Activated CD8-positive, alpha-beta T cell treated with anti-CD3 and anti-CD28 coated beads, Interleukin-2, amount 10 ng/mL, durations not matched to agents 7 days and 5 days (primary cell): ENCODE data around the gene SLC16A5. TPM values are rescaled to one million over a fixed set of nuclear protein-coding genes. Genes with fewer than 3 reads are reported as not detected.
"Not testable (repeated sequence)": the region's sequence is repeated elsewhere in the genome, so short reads cannot be mapped to it uniquely, and the experiment has no call there.

Experiments used
- ATAC-seq: fragments of 150-1000 bp; cut with Tn5 transposase; one replicate; pipeline ENCODE4 v1.10.0; 2021; ENCODE audit warnings: moderate library complexity
- CTCF ChIA-PET: fragments of 350-600 bp; sonication (Branson Sonifier 250); formaldehyde crosslinking; loops from one replicate; lab custom pipeline; 2021; ENCODE audit warnings: antibody characterized with exemption; lab: Charles Lee
- POLR2A ChIA-PET: fragments of 350-600 bp; sonication (Branson Sonifier 250); formaldehyde crosslinking; loops from one replicate; lab custom pipeline; 2021; ENCODE audit warnings: antibody characterized with exemption; lab: Charles Lee
- DNase-seq: peaks from one replicate; pipeline ENCODE4 v3.0.0-alpha.2; 2020
- H3K27ac Mint-ChIP-seq: one replicate; pipeline ENCODE4 v1.8.0; 2021; ENCODE audit warnings: mild to moderate bottlenecking, mixed read lengths
- H3K27me3 Mint-ChIP-seq: one replicate; pipeline ENCODE4 v1.8.0; 2021; ENCODE audit warnings: low read depth, mixed read lengths
- H3K36me3 Mint-ChIP-seq: one replicate; pipeline ENCODE4 v1.8.0; 2021; ENCODE audit warnings: low read depth, mixed read lengths
- H3K4me1 Mint-ChIP-seq: one replicate; pipeline ENCODE4 v1.8.0; 2021; ENCODE audit warnings: low read depth, mixed read lengths
- H3K4me3 Mint-ChIP-seq: one replicate; pipeline ENCODE4 v1.8.0; 2021; ENCODE audit warnings: mild to moderate bottlenecking, mixed read lengths
- H3K9me3 Mint-ChIP-seq: one replicate; pipeline ENCODE4 v1.8.0; 2022; ENCODE audit warnings: mixed read lengths; ENCODE audit not compliant: insufficient read depth
- total RNA-seq, 2 experiments: library from RNA; stranded (reverse); gene quantifications; one replicate each; pipeline ENCODE4 v1.2.3, GENCODE V29; 2021

SLC16A5 gene
- total RNA-seq, 2 experiments from 2014 or later: 4.6 to 5.4 TPM

DNA sequence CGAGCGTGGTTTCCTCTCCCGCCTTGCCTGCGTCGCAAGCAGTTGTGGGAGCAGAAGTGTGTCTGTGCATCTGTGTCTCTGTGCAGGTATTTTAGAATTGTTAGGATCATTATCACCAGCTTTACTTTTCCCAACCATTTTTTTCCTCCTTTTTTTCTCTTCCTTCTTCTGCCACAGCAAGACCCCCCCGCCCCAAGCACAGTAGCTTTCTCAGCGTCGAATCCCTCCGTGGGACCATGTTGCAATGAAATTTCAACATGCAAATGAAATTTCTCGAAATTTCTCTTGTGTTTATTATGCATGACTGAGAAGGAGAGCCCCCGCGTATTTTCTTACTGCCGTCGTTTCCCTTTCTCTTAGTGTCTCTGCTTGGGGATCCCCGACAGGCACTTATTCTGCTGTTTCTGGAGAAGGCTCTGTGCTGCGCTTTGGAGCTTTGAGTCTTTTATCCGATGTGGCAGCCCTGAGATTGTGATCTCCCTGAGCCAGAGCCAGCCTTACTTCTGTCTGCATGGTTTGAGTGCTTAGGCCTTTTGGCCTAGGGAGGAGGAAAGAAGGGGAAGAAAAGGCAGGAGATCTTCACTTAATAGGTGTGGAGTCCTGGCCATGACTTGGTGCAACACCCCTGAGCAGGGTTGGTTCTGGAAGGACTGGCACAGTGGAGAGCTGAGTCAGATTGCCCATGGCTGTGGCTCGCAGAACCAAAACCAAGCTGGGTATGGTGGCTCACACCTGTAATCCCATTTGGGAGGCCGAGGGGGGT is 27.0 kb downstream of the SLC16A5 start:
- ATAC-seq: no peak
- H3K36me3 Mint-ChIP-seq: peaks cover 31% of the 10 kb centered on the region

GRCh38 chr17:75115555-75115954 is 27.8 kb downstream of the SLC16A5 start:
- Mint-ChIP-seq H3K4me1 (peaks cover 37% of the 10 kb centered on the region), H3K27ac (no peak overlapping the region), H3K4me3 (no peak overlapping the region), H3K27me3 (no peaks in the 10 kb centered on the region), H3K9me3 (no peaks in the 10 kb centered on the region), H3K36me3 (peaks cover 34% of the 10 kb centered on the region)
- no peak for ATAC-seq
- ChIA-PET POLR2A (interaction anchor here (0.5 to 3.0 kb wide), 4 partner anchors 9 to 155 kb away, joined by 4 to 28 read pairs (median 10); partner anchors contain the start of genes MIF4GD and NT5C), CTCF (interaction anchor here (0.8 to 8.9 kb wide), 18 partner anchors 8 to 158 kb away, joined by 3 to 210 read pairs (median 16); partner anchors contain the start of genes GGA3, JPT1, MIF4GD and MRPS7)
- no peak for DNase-seq

More for the DNA sequence above, 27.0 kb downstream of the SLC16A5 start:
- Mint-ChIP-seq H3K9me3 (no peaks in the 10 kb centered on the region), H3K27me3 (no peaks in the 10 kb centered on the region), H3K4me3 (peak overlapping the region; percentile 82), H3K4me1 (peaks cover 40% of the 10 kb centered on the region), H3K27ac (peak overlapping the region; percentile 88)
- CTCF ChIA-PET: interaction anchor here (0.7 to 8.9 kb wide), 72 partner anchors 9 to 425 kb away, joined by 3 to 210 read pairs (median 8); partner anchors contain the start of genes CDR2L, GGA3, JPT1 and MIF4GD
- DNase-seq: no peak
- POLR2A ChIA-PET: interaction anchor here (0.7 to 3.0 kb wide), 20 partner anchors 9 to 156 kb away, joined by 3 to 28 read pairs (median 4); partner anchors contain the start of genes JPT1, MIF4GD, MRPL58 and NT5C

- ATAC-seq: no peak
- POLR2A ChIA-PET: interaction anchor here (0.7 to 1.7 kb wide), 4 partner anchors 14 to 144 kb away, joined by 3 to 4 read pairs (median 4); no protein-coding TSS in a partner anchor
- H3K27me3 Mint-ChIP-seq: no peaks in the 10 kb centered on the region
- H3K4me1 Mint-ChIP-seq: peaks cover 29% of the 10 kb centered on the region
- DNase-seq: no peak
- CTCF ChIA-PET: interaction anchor here (0.8 to 8.9 kb wide), 4 partner anchors 14 to 84 kb away, joined by 3 to 210 read pairs (median 66); partner anchors contain the start of gene NT5C
- peaks cover 38% of the 10 kb centered on the region for H3K36me3 Mint-ChIP-seq
- H3K27ac Mint-ChIP-seq: no peak overlapping the region
- H3K4me3 Mint-ChIP-seq: no peak overlapping the region
- H3K9me3 Mint-ChIP-seq: no peaks in the 10 kb centered on the region
Measured at GRCh38 chr17:75116737-75117136, 29.0 kb downstream of the SLC16A5 start.

- CTCF ChIA-PET: interaction anchor here (1.1 to 7.9 kb wide), 2 partner anchors 54 to 132 kb away, joined by 3 to 125 read pairs; no protein-coding TSS in a partner anchor
- Mint-ChIP-seq H3K4me3 (no peak overlapping the region), H3K36me3 (peaks cover 31% of the 10 kb centered on the region), H3K27me3 (no peaks in the 10 kb centered on the region), H3K27ac (no peak overlapping the region), H3K4me1 (peaks cover 22% of the 10 kb centered on the region), H3K9me3 (no peaks in the 10 kb centered on the region)
- POLR2A ChIA-PET: interaction anchor here (1.7 kb wide), 1 partner anchor 12 kb away, joined by 4 read pairs; no protein-coding TSS in a partner anchor
- no peak for ATAC-seq
- DNase-seq: no peak
Measured at GRCh38 chr17:75118307-75118706, 30.6 kb downstream of the SLC16A5 start.

DNA sequence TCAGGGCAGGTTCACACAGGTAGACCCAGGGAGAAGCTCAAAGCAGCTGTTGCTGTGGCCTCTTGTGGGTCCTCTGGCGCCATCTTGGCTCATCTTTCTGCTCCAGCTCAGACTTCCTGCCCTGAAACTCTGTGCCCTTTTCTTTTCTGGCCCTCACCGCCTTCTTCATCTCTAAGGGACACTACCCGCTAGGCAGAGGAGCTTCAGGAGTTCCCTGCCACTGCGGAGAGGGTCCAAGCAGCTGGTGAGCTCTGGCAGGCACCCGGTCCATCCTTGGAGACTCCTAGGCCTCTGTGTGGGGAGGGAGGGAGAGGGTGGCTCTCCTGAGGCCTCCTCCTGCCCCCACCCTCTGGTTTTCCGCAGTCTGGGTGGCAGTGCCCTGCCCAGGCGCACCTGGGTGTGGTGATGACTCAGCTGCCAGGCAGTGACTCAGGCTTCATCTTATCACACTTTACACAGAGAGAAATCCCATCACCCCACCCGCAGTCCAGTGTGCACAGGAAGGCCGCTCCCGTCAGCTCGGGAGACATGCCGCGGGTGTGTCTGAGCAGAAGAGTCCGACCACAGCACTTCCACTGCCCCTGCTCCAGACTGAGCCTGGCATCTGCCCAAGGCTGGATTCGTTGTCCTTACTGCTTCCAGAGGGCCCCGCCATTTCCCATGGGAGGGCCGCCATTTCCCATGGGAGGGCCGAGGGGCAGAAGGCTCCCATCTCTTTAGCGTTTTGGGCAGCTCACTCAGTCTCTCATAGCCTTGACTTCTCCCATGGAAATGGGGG is 36.5 kb downstream of the SLC16A5 start:
- H3K4me3 Mint-ChIP-seq: no peak overlapping the region
- peaks cover 4% of the 10 kb centered on the region for H3K9me3 Mint-ChIP-seq
- ChIA-PET CTCF (interaction anchor here (0.7 to 3.1 kb wide), 5 partner anchors 8 to 77 kb away, joined by 3 to 41 read pairs (median 3); no protein-coding TSS in a partner anchor), POLR2A (interaction anchor here (0.9 to 2.6 kb wide), 6 partner anchors 10 to 49 kb away, joined by 3 to 15 read pairs (median 3); partner anchors contain the start of genes ARMC7 and JPT1)
- H3K27me3 Mint-ChIP-seq: no peaks in the 10 kb centered on the region
- no peak for DNase-seq
- ATAC-seq: peak; percentile 58
- peak overlapping the region; percentile 85 for H3K27ac Mint-ChIP-seq
- H3K36me3 Mint-ChIP-seq: peaks cover 32% of the 10 kb centered on the region
- peaks cover 33% of the 10 kb centered on the region for H3K4me1 Mint-ChIP-seq

GRCh38 chr17:75124819-75125162 is 37.0 kb downstream of the SLC16A5 start:
- no peaks in the 10 kb centered on the region for H3K27me3 Mint-ChIP-seq
- H3K4me1 Mint-ChIP-seq: peaks cover 36% of the 10 kb centered on the region
- CTCF ChIA-PET: interaction anchor here (1.1 to 3.1 kb wide), 2 partner anchors 10 to 19 kb away, joined by 3 to 41 read pairs; no protein-coding TSS in a partner anchor
- peak overlapping the region; percentile 85 for H3K27ac Mint-ChIP-seq
- peaks cover 37% of the 10 kb centered on the region for H3K36me3 Mint-ChIP-seq
- H3K4me3 Mint-ChIP-seq: no peak overlapping the region
- ATAC-seq (no peak), DNase-seq (no peak)
- POLR2A ChIA-PET: interaction anchor here (0.9 to 2.6 kb wide), 3 partner anchors 10 to 49 kb away, joined by 3 to 15 read pairs (median 3); no protein-coding TSS in a partner anchor
- H3K9me3 Mint-ChIP-seq: peaks cover 4% of the 10 kb centered on the region

DNA sequence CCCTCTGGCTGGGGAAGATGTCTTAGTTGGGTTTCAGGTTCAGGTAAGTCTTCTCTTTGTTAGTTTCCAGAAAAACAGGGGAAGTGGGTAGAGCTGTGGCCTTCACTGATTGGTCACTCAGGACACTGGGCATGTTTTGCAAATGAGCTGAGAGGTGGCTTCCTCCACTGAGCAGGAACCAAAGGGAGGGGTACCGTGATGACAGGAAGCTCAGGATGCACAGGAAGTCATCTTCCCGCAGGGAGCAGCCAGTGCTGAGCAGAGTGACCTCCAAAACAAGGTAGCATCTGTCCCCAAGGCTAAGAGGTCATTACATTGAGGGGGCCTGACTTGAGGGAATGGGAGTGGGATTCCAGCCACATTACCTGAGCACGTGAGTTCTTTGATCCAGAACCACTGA is 38.2 kb downstream of the SLC16A5 start:
- H3K4me3 Mint-ChIP-seq: peak overlapping the region; percentile 40
- peaks cover 44% of the 10 kb centered on the region for H3K4me1 Mint-ChIP-seq
- no peak for ATAC-seq
- H3K9me3 Mint-ChIP-seq: peaks cover 4% of the 10 kb centered on the region
- ChIA-PET POLR2A (interaction anchor here (0.7 to 1.0 kb wide), 4 partner anchors 12 to 91 kb away, joined by 3 to 7 read pairs (median 4); partner anchors contain the start of genes JPT1 and SLC16A5), CTCF (interaction anchor here (3.1 kb wide), 1 partner anchor 12 kb away, joined by 24 read pairs; no protein-coding TSS in a partner anchor)
- peak overlapping the region; percentile 85 for H3K27ac Mint-ChIP-seq
- peak; percentile 43 for DNase-seq
- no peaks in the 10 kb centered on the region for H3K27me3 Mint-ChIP-seq
- peaks cover 38% of the 10 kb centered on the region for H3K36me3 Mint-ChIP-seq

DNA sequence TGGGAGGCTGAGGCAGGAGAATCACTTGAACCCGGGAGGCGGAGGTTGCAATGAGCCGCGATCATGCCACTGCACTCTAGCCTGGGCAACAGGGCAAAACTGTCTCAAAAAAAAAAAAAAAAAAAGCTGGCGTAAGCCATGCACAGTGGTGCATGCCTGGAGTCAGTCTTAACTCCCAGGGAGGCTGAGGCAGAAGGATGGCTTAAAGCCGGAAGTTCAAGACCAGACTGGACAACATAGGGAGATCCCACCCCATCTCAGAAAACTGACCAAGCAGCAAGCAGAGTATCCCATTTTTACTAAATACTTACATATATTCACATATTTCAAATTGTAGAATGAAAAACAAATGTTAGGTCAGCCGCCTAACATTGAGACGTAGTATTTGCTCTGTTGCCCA is 39.2 kb downstream of the SLC16A5 start:
- Mint-ChIP-seq H3K27me3 (no peaks in the 10 kb centered on the region), H3K36me3 (peaks cover 34% of the 10 kb centered on the region), H3K4me3 (no peak overlapping the region), H3K9me3 (peaks cover 4% of the 10 kb centered on the region), H3K27ac (peak overlapping the region; percentile 37), H3K4me1 (peaks cover 41% of the 10 kb centered on the region)
- no peak for DNase-seq
- POLR2A ChIA-PET: no interaction called here
- ATAC-seq: no peak
- CTCF ChIA-PET: interaction anchor here (3.1 kb wide), 1 partner anchor 13 kb away, joined by 24 read pairs; no protein-coding TSS in a partner anchor

DNA sequence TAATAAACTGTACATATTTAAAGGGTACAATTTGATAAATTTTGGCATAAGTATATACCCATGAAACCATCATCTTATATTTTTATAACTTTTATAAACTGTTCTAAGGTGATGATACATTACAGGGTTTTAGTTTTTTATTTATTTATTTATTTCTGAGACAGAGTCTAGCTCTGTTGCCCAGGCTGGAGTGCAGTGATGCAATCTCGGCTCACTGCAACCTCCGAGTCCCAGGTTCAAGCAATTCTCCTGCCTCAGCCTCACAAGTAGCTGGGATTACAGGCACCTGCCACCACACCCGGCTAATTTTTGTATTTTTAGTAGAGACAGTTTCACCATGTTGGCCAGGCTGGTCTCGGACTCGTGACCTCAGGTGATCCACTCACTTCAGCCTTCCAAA is 40.2 kb downstream of the SLC16A5 start:
- Mint-ChIP-seq H3K4me1 (peaks cover 50% of the 10 kb centered on the region), H3K36me3 (peaks cover 37% of the 10 kb centered on the region), H3K27ac (peak overlapping the region; percentile 52)
- ChIA-PET POLR2A (interaction anchor here (0.9 kb wide), 1 partner anchor 14 kb away, joined by 3 read pairs; no protein-coding TSS in a partner anchor), CTCF (interaction anchor here (3.1 to 6.0 kb wide), 2 partner anchors 14 to 167 kb away, joined by 24 to 29 read pairs; no protein-coding TSS in a partner anchor)
- not testable (repeated sequence) for ATAC-seq, H3K27me3 Mint-ChIP-seq, H3K9me3 Mint-ChIP-seq, DNase-seq, H3K4me3 Mint-ChIP-seq

DNA sequence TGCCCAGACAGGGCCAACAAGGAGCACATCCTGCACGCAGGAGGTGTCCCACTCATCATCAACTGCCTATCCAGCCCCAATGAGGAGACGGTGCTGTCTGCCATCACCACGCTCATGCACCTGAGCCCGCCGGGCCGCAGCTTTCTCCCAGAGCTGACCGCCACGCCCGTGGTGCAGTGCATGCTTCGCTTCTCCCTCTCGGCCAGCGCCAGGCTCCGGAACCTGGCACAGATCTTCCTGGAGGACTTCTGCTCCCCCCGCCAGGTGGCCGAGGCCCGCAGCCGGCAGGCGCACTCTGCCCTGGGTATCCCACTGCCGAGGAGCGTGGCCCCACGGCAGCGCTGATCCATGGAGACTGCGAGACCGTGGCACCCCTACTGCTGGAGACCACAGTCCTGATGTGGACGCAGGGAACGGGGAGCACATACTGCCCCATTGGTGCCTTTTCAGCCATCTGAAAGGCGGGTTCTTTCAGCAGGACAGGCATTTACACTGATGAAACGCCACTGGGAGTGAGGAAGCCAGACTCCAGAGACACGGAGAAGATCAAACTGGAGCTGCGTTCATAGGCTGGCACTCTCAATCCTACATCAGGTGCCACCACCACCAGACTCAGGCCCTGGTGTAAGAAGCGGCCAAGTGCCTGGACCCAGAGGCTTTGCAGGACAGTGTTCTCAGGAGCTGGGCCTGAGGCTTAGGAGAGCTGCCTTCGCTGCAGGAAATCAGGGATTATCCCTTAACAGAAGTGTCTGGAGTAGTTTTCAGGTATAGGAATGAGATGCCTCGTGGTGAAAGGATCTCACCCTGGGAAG is 41.1 kb downstream of the SLC16A5 start:
- DNase-seq: no peak
- no peak for ATAC-seq
- Mint-ChIP-seq H3K4me1 (peaks cover 50% of the 10 kb centered on the region), H3K27ac (no peak overlapping the region), H3K4me3 (no peak overlapping the region), H3K9me3 (peaks cover 3% of the 10 kb centered on the region), H3K27me3 (no peaks in the 10 kb centered on the region), H3K36me3 (peaks cover 36% of the 10 kb centered on the region)
- CTCF ChIA-PET: interaction anchor here (1.0 to 6.5 kb wide), 4 partner anchors 15 to 168 kb away, joined by 3 to 115 read pairs (median 26); partner anchors contain the start of genes ARMC7 and SLC16A5
- POLR2A ChIA-PET: interaction anchor here (1.3 to 4.0 kb wide), 2 partner anchors 15 to 20 kb away, joined by 4 to 28 read pairs; partner anchors contain the start of gene ARMC7
